GM12878 (cell line): ENCODE measurements around the gene RNASEH2A. TPM values are rescaled to one million over a fixed set of nuclear protein-coding genes. Genes with fewer than 3 reads are reported as not detected.
A peak's percentile ranks its signal among the peaks of the same experiment; 100 is the strongest.

Experiments used
- ATAC-seq: fragments of 200-7000 bp; cut with Tn5 transposase; 3 replicates; pipeline ENCODE4 v1.9.1; 2020; ENCODE audit warnings: mild to moderate bottlenecking, moderate library complexity
- BruUV-seq: library from RNA; stranded (reverse); fragments of 400-500 nt; replicated peaks from 2 replicates; lab custom pipeline; 2021; lab: Mats Ljungman, UMichigan
- CTCF ChIA-PET: fragments of 300-600 bp; sonication (Branson Sonifier 250); formaldehyde crosslinking; extraction: SDS; loops from one replicate; lab custom pipeline; 2021; ENCODE audit warnings: inconsistent platforms; lab: Yijun Ruan, JAX
- POLR2A ChIA-PET: fragments of 350-600 bp; formaldehyde crosslinking; extraction: SDS; loops from one replicate; lab custom pipeline; 2021; ENCODE audit warnings: inconsistent platforms; lab: Charles Lee
- RAD21 ChIA-PET: fragments of 300-600 bp; sonication (Branson Sonifier 250); formaldehyde crosslinking; loops from one replicate; lab custom pipeline; 2023; ENCODE audit warnings: antibody characterized with exemption; ENCODE audit not compliant: unreplicated experiment; lab: Charles Lee
- SMC1A ChIA-PET: fragments of 300-600 bp; sonication (Branson Sonifier 250); formaldehyde crosslinking; loops from one replicate; lab custom pipeline; 2023; ENCODE audit not compliant: unreplicated experiment, uncharacterized antibody; lab: Charles Lee
- DNase-seq: peaks from one replicate; pipeline ENCODE4 v3.0.0-alpha.2; 2011; ENCODE audit warnings: low read depth, low spot score
- FAIRE-seq: peaks from 3 replicates; lab custom pipeline; 2011; peaks lifted over from hg19 to GRCh38; lab: Jason Lieb, UNC
- H2AFZ ChIP-seq: 2 replicates; pipeline ENCODE4 v1.6.0; 2011; ENCODE audit warnings: low read depth, low read length, control low read depth; ENCODE audit not compliant: control insufficient read depth
- H3K27ac ChIP-seq: 2 replicates; pipeline ENCODE4 v1.5.1; 2011; ENCODE audit warnings: control low read depth; ENCODE audit not compliant: control insufficient read depth, insufficient read depth
- H3K27me3 ChIP-seq, 2 experiments: replicated peaks in 1 of 2; 2 replicates each; pipeline versions ENCODE4 v1.6.0 to v1.6.1; 2011; ENCODE audit warnings: low read length in 1 of 2; ENCODE audit not compliant: control insufficient read depth in 2 of 2, insufficient read depth in 2 of 2
- H3K36me3 ChIP-seq, 2 experiments: 2 replicates each; pipeline ENCODE4 v1.5.1; 2011; ENCODE audit warnings: low read length in 1 of 2; ENCODE audit not compliant: control insufficient read depth in 2 of 2, insufficient read depth in 2 of 2
- H3K4me1 ChIP-seq: 2 replicates; pipeline ENCODE4 v1.6.1; 2011; ENCODE audit warnings: mild to moderate bottlenecking, low read length, moderate library complexity, mixed read lengths; ENCODE audit not compliant: control insufficient read depth, insufficient read depth
- H3K4me2 ChIP-seq: 2 replicates; pipeline ENCODE4 v1.6.0; 2011; ENCODE audit warnings: control low read depth; ENCODE audit not compliant: control insufficient read depth, insufficient read depth
- H3K4me3 ChIP-seq: fragments of 200-600 bp; sonication (generic); 2 replicates; pipeline ENCODE4 v1.5.1; 2016
- H3K79me2 ChIP-seq: 2 replicates; pipeline ENCODE4 v1.6.0; 2011; ENCODE audit warnings: low read length; ENCODE audit not compliant: control insufficient read depth, insufficient read depth
- H3K9ac ChIP-seq: 2 replicates; pipeline ENCODE4 v1.8.0; 2011; ENCODE audit warnings: low read length, control low read depth, mixed read lengths; ENCODE audit not compliant: control insufficient read depth, insufficient read depth
- H3K9me3 ChIP-seq: replicated peaks from 3 replicates; pipeline ENCODE4 v1.5.1; 2011; ENCODE audit warnings: mild to moderate bottlenecking, low read length; ENCODE audit not compliant: control insufficient read depth, insufficient read depth
- H4K20me1 ChIP-seq: 2 replicates; pipeline ENCODE4 v1.6.0; 2011; ENCODE audit not compliant: control insufficient read depth, insufficient read depth
- ATF7 ChIP-seq: fragments of 450-650 bp; IDR thresholded peaks from 2 replicates; pipeline ENCODE4 v1.6.1; 2016; ENCODE audit warnings: low read depth, mild to moderate bottlenecking
- BCL11A ChIP-seq: IDR thresholded peaks from 2 replicates; pipeline ENCODE4 v1.6.1; 2011; ENCODE audit warnings: low read depth, low read length
- BRCA1 ChIP-seq: IDR thresholded peaks from 2 replicates; pipeline ENCODE4 v1.6.1; 2011; ENCODE audit warnings: low read depth, low read length, improper control_type of control experiment
- CBFB ChIP-seq: IDR thresholded peaks from 2 replicates; pipeline ENCODE4 v1.6.1; 2016; ENCODE audit warnings: antibody characterized with exemption, low read depth
- CHD4 ChIP-seq: fragments of 200-600 bp; sonication (generic); IDR thresholded peaks from 2 replicates; pipeline ENCODE4 v1.6.1; 2016; ENCODE audit warnings: mild to moderate bottlenecking
- EED ChIP-seq: sonication (generic); IDR thresholded peaks from 2 replicates; pipeline ENCODE4 v1.6.1; 2016; ENCODE audit warnings: antibody characterized with exemption, low read depth
- LARP7 ChIP-seq: fragments of 450-650 bp; IDR thresholded peaks from 2 replicates; pipeline ENCODE4 v1.6.1; 2017; ENCODE audit warnings: mild to moderate bottlenecking
- MAX ChIP-seq: IDR thresholded peaks from 2 replicates; pipeline ENCODE4 v1.6.1; 2012; ENCODE audit warnings: low read depth, low read length, improper control_type of control experiment
- MXI1 ChIP-seq: fragments of 150-350 bp; IDR thresholded peaks from 2 replicates; pipeline ENCODE4 v1.6.1; 2011; ENCODE audit warnings: low read depth, mild to moderate bottlenecking, inconsistent platforms, low read length, improper control_type of control experiment
- NFXL1 ChIP-seq: fragments of 450-650 bp; IDR thresholded peaks from 2 replicates; pipeline ENCODE4 v1.6.1; 2017; ENCODE audit warnings: antibody characterized with exemption, mild to moderate bottlenecking, borderline replicate concordance
- NFYA ChIP-seq: IDR thresholded peaks from 2 replicates; pipeline ENCODE4 v1.6.1; 2011; ENCODE audit warnings: low read depth, mild to moderate bottlenecking, low read length, improper control_type of control experiment, borderline replicate concordance
- NR2C1 ChIP-seq: fragments of 450-650 bp; IDR thresholded peaks from 2 replicates; pipeline ENCODE4 v1.6.1; 2017; ENCODE audit warnings: antibody characterized with exemption, mild to moderate bottlenecking, moderate library complexity
- SPI1 ChIP-seq: IDR thresholded peaks from 2 replicates; pipeline ENCODE4 v1.6.1; 2011; ENCODE audit warnings: low read depth, mild to moderate bottlenecking, low read length, moderate library complexity, borderline replicate concordance; ENCODE audit not compliant: insufficient read depth
- SUZ12 ChIP-seq: fragments of 200-600 bp; sonication (generic); IDR thresholded peaks from one replicate; pipeline ENCODE4 v1.6.1; 2018; ENCODE audit warnings: antibody characterized with exemption, mild to moderate bottlenecking; ENCODE audit not compliant: unreplicated experiment
- TCF3 ChIP-seq: IDR thresholded peaks from 2 replicates; pipeline ENCODE4 v1.6.1; 2012; ENCODE audit warnings: low read depth, mild to moderate bottlenecking, low read length, borderline replicate concordance; ENCODE audit not compliant: insufficient read depth
- ZNF217 ChIP-seq: fragments of 450-650 bp; IDR thresholded peaks from 2 replicates; pipeline ENCODE4 v1.6.1; 2017; ENCODE audit warnings: antibody characterized with exemption, mild to moderate bottlenecking
- ZNF274 ChIP-seq: IDR thresholded peaks from one replicate; pipeline ENCODE4 v1.8.0; 2011; ENCODE audit not compliant: insufficient read length, insufficient read depth
- ZNF622 ChIP-seq: fragments of 450-650 bp; IDR thresholded peaks from 2 replicates; pipeline ENCODE4 v1.6.1; 2017; ENCODE audit warnings: mild to moderate bottlenecking, inconsistent platforms
- ZZZ3 ChIP-seq: IDR thresholded peaks from 2 replicates; pipeline ENCODE4 v1.6.1; 2011; ENCODE audit warnings: low read depth; ENCODE audit not compliant: control insufficient read depth, insufficient read length
- WGBS: methylation state at CpG from one replicate; pipeline ENCODE4 v1.1.6; 2016; ENCODE audit warnings: low lambda C conversion rate; ENCODE audit not compliant: insufficient replicate concordance, insufficient coverage; ENCODE audit errors: missing lambda C conversion rate; 5-methylcytosine and 5-hydroxymethylcytosine counted together
- in situ Hi-C: fragments of 300-500 bp; cut with MboI; formaldehyde crosslinking; loops from 9 replicates; pipeline ENCODE4 v1.14.3; 2018; ENCODE audit warnings: mixed read lengths
- intact Hi-C: fragments of 100-400 bp; cut with micrococcal nuclease; formaldehyde crosslinking; loops from one replicate; pipeline ENCODE4 v1.14.2; 2022; ENCODE audit not compliant: unreplicated experiment
- polyA plus RNA-seq, 11 experiments: library from polyadenylated mRNA; depleted of rRNA in 4 of 11; unstranded in 6 of 11; stranded (reverse) in 5 of 11; fragments of >200 nt; fragmentation: Nextera tagmentation in 4 of 11; fragmentation: Illumina TruSeq in 1 of 11; extraction: Ambion mirVana in 4 of 11; extraction: Trizol in 1 of 11; gene quantifications; 1 replicate in 1 of 11; 2 replicates in 10 of 11; pipeline versions ENCODE4 v1.2.1 to v1.2.3, GENCODE V29; 2011 to 2016; ENCODE audit warnings: inconsistent platforms in 2 of 11, missing spikeins in 2 of 11, low read depth in 1 of 11
- total RNA-seq, 4 experiments: library from RNA; depleted of rRNA in 3 of 4; stranded (reverse); fragments of >200 nt in 3 of 4; fragmentation: Illumina TruSeq in 1 of 4; extraction: Trizol in 1 of 4; gene quantifications; 2 replicates each; pipeline versions ENCODE4 v1.2.1 to v1.2.3, GENCODE V29; 2013 to 2021
- TF ChIP-seq, protein P1 (sequence below): IDR thresholded peaks from 2 replicates; pipeline ENCODE4 v1.6.1; 2012; ENCODE audit warnings: low read length, inconsistent platforms
- TF ChIP-seq, protein P2 (sequence below): IDR thresholded peaks from 2 replicates; pipeline ENCODE4 v1.6.1; 2011; ENCODE audit warnings: borderline replicate concordance, low read depth, mild to moderate bottlenecking, moderate library complexity, low read length; ENCODE audit not compliant: insufficient read depth, poor library complexity, severe bottlenecking

RNASEH2A gene
- total and polyA plus RNA-seq, 10 of the 15 experiments (the other 5 are each of a cell fraction or from before 2014, with no cell fraction given): 17.4 to 103 (median 40.4) TPM

DNA sequence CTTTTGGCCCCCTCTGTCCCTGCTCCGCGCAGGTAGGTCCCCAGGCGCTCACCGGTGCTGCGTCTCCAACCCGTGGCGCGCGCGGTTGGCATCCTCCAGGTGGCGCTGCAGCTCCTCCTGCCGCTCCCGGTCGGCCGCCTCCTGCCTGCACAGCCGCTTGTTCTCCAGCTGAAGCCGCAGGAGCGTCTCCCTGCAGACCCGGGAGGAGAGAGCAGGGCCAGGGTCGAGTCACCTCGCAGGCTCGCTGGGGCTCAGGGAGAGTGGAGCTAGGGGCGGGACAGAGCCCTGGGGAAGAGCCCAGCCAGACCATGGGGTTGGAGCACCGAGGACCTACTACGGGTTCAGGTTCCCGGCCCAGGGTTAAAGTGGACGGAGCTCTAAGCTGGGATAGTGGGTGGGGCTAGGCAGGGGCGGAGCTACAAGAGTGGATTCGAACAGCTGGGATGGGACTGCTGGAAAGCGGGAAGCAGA, 40.3 kb upstream of the RNASEH2A start:
- Histone ChIP-seq H3K4me1 (no peaks in the 10 kb centered on the region; the same call in 1 of the 2 replicates), H3K27me3 (no peaks in the 10 kb centered on the region; a peak in 1 of 4 replicates), H3K79me2 (no peaks in the 10 kb centered on the region), H3K4me3 (peak overlapping the region; percentile 49; the same call in 1 of the 2 replicates), H3K27ac (no peak overlapping the region), H4K20me1 (no peaks in the 10 kb centered on the region), H3K9me3 (no peaks in the 10 kb centered on the region), H3K9ac (no peak overlapping the region), H3K36me3 (no peaks in the 10 kb centered on the region), H2AFZ (peak overlapping the region; percentile 47), H3K4me2 (peak overlapping the region; percentile 78)
- WGBS: 3% methylated on average over 30 of the region's 30 CpGs
- RAD21 ChIA-PET: interaction anchor here (0.6 to 9.0 kb wide), 11 partner anchors 12 to 199 kb away, joined by 3 to 76 read pairs (median 4); partner anchors contain the start of gene RNASEH2A
- in situ Hi-C loops: loop anchor here (5.0 kb wide), 1 partner anchor 81 kb away; no protein-coding TSS in a partner anchor
- intact Hi-C loops: loop anchor here (1.0 kb wide), 2 partner anchors 30 to 81 kb away; no protein-coding TSS in a partner anchor
- CTCF ChIA-PET: interaction anchor here (0.6 to 17.0 kb wide), 34 partner anchors 8 to 328 kb away, joined by 3 to 426 read pairs (median 4); partner anchors contain the start of genes DHPS, GET3, JUNB and PRDX2
- SMC1A ChIA-PET: interaction anchor here (0.6 to 4.6 kb wide), 8 partner anchors 11 to 81 kb away, joined by 3 to 61 read pairs (median 4); no protein-coding TSS in a partner anchor
- ATAC-seq (peak; percentile 94), FAIRE-seq (no peak), DNase-seq (no peak)
- BruUV-seq: no TSS peak
- POLR2A ChIA-PET: interaction anchor here (0.5 to 1.9 kb wide), 7 partner anchors 30 to 1062 kb away, joined by 3 to 7 read pairs (median 4); partner anchors contain the start of gene TNPO2
- peak; percentile 68 for TF ChIP-seq EED
- no peak for TF ChIP-seq ZNF622
- no peak for TF ChIP-seq ZNF274
- TF ChIP-seq TCF3: 0 out of 2 replicates have a peak, but pooled peaks have one; percentile 31
- no peak for TF ChIP-seq NFXL1
- no peak for TF ChIP-seq MXI1
- TF ChIP-seq SUZ12: no peak
- TF ChIP-seq, protein P1, sequence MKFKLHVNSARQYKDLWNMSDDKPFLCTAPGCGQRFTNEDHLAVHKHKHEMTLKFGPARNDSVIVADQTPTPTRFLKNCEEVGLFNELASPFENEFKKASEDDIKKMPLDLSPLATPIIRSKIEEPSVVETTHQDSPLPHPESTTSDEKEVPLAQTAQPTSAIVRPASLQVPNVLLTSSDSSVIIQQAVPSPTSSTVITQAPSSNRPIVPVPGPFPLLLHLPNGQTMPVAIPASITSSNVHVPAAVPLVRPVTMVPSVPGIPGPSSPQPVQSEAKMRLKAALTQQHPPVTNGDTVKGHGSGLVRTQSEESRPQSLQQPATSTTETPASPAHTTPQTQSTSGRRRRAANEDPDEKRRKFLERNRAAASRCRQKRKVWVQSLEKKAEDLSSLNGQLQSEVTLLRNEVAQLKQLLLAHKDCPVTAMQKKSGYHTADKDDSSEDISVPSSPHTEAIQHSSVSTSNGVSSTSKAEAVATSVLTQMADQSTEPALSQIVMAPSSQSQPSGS: no peak
- peak; percentile 67; the same call in 1 of the 2 replicates for TF ChIP-seq LARP7
- TF ChIP-seq BCL11A: no peak
- TF ChIP-seq CBFB: no peak
- no peak for TF ChIP-seq CHD4
- TF ChIP-seq BRCA1: no peak
- TF ChIP-seq, protein P2, sequence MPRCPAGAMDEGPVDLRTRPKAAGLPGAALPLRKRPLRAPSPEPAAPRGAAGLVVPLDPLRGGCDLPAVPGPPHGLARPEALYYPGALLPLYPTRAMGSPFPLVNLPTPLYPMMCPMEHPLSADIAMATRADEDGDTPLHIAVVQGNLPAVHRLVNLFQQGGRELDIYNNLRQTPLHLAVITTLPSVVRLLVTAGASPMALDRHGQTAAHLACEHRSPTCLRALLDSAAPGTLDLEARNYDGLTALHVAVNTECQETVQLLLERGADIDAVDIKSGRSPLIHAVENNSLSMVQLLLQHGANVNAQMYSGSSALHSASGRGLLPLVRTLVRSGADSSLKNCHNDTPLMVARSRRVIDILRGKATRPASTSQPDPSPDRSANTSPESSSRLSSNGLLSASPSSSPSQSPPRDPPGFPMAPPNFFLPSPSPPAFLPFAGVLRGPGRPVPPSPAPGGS: no peak
- no peak for TF ChIP-seq NFYA
- no peak for TF ChIP-seq MAX
- TF ChIP-seq ZNF217: no peak
- no peak for TF ChIP-seq ZZZ3
- no peak for TF ChIP-seq NR2C1
- no peak for TF ChIP-seq ATF7
- no peak for TF ChIP-seq SPI1
